HG03025 (cell line): ENCODE data around the gene TBX19.
A peak's percentile ranks its signal among the peaks of the same experiment; 100 is the strongest.

Experiments used
- ATAC-seq: cut with Tn5 transposase; IDR thresholded peaks from one replicate; pipeline ENCODE4 v1.9.1; 2021; ENCODE audit warnings: mild to moderate bottlenecking, moderate library complexity; ENCODE audit not compliant: unreplicated experiment, low FRiP score

The TBX19 gene

GRCh38 chr1:168317309-168317708, 36.6 kb downstream of the TBX19 start:
- no peak for ATAC-seq

GRCh38 chr1:168319691-168320090, 39.0 kb downstream of the TBX19 start:
- no peak for ATAC-seq

- ATAC-seq, result no peak
These were observed 39.5 kb downstream of the TBX19 start for GRCh38 chr1:168320149-168320548.

GRCh38 chr1:168320800-168321450, 40.2 kb downstream of the TBX19 start:
- no peak for ATAC-seq

- ATAC-seq, result no peak
These were observed 41.3 kb downstream of the TBX19 start for GRCh38 chr1:168321945-168322344.

GRCh38 chr1:168324745-168325425, 44.2 kb downstream of the TBX19 start:
- no peak for ATAC-seq

- no peak for ATAC-seq
These were observed 48.2 kb downstream of the TBX19 start for GRCh38 chr1:168328731-168329364.

GRCh38 chr1:168330285-168330684, 49.6 kb downstream of the TBX19 start:
- no peak for ATAC-seq

GRCh38 chr1:168331569-168331968, 50.9 kb downstream of the TBX19 start:
- ATAC-seq, result no peak

- no peak for ATAC-seq
These were observed 53.0 kb downstream of the TBX19 start for GRCh38 chr1:168333562-168334276.

- no peak for ATAC-seq
These were observed 54.8 kb downstream of the TBX19 start for GRCh38 chr1:168335500-168335899.

GRCh38 chr1:168338589-168339503, 58.2 kb downstream of the TBX19 start:
- no peak for ATAC-seq

- no peak for ATAC-seq
These were observed 60.3 kb downstream of the TBX19 start for GRCh38 chr1:168340781-168341482.

GRCh38 chr1:168341483-168341975, 60.9 kb downstream of the TBX19 start:
- ATAC-seq, result no peak

GRCh38 chr1:168342572-168343280, 62.0 kb downstream of the TBX19 start:
- ATAC-seq, result peak; percentile 98

- no peak for ATAC-seq
These were observed 62.9 kb downstream of the TBX19 start for GRCh38 chr1:168343566-168343965.

GRCh38 chr1:168344517-168344916, 63.8 kb downstream of the TBX19 start:
- ATAC-seq, result no peak

- no peak for ATAC-seq
These were observed 65.3 kb downstream of the TBX19 start for GRCh38 chr1:168345939-168346338.

- no peak for ATAC-seq
These were observed 67.0 kb downstream of the TBX19 start for GRCh38 chr1:168347630-168348029.
